Fibroblast of skin of right biceps (primary cell): Measurements from ENCODE around the gene CCDC196.
"Not testable (repeated sequence)": the region's sequence is repeated elsewhere in the genome, so short reads cannot be mapped to it uniquely, and the experiment has no call there.

Experiments used
- DNase-seq: peaks from one replicate; pipeline ENCODE4 v3.0.0-alpha.2; 2013

CCDC196 gene

GRCh38 chr14:66495218-66496098 lies 9.3 kb downstream of the CCDC196 start:
- DNase-seq = peak; percentile 55

GRCh38 chr14:66496188-66496807 lies 10.1 kb downstream of the CCDC196 start:
- DNase-seq = no peak

GRCh38 chr14:66496911-66497310 lies 10.7 kb downstream of the CCDC196 start:
- DNase-seq = no peak

GRCh38 chr14:66498311-66498710 lies 12.1 kb downstream of the CCDC196 start:
- DNase-seq = no peak

GRCh38 chr14:66501592-66501991 lies 15.4 kb downstream of the CCDC196 start:
- DNase-seq = no peak

GRCh38 chr14:66502836-66503235 lies 16.7 kb downstream of the CCDC196 start:
- not testable (repeated sequence) for DNase-seq

GRCh38 chr14:66503532-66503931 lies 17.4 kb downstream of the CCDC196 start:
- no peak for DNase-seq

GRCh38 chr14:66507181-66507721 lies 21.1 kb downstream of the CCDC196 start:
- no peak for DNase-seq

- peak; percentile 99 for DNase-seq
Measured at GRCh38 chr14:66507722-66508546, 21.8 kb downstream of the CCDC196 start, which contains the start of gene GPHN. TSS of gene GPHN (plus strand) at chr14:66508147.

GRCh38 chr14:66508547-66508845 lies 22.3 kb downstream of the CCDC196 start:
- DNase-seq = no peak

- peak; percentile 15 for DNase-seq
Measured at GRCh38 chr14:66508846-66509621, 22.9 kb downstream of the CCDC196 start.

- DNase-seq = no peak
Measured at GRCh38 chr14:66509874-66510273, 23.7 kb downstream of the CCDC196 start.

- DNase-seq = no peak
Measured at GRCh38 chr14:66511849-66512248, 25.7 kb downstream of the CCDC196 start.

- no peak for DNase-seq
Measured at GRCh38 chr14:66514213-66514612, 28.0 kb downstream of the CCDC196 start.

GRCh38 chr14:66530526-66530925 lies 44.4 kb downstream of the CCDC196 start:
- no peak for DNase-seq

- no peak for DNase-seq
Measured at GRCh38 chr14:66539034-66539433, 52.9 kb downstream of the CCDC196 start.

- DNase-seq = no peak
Measured at GRCh38 chr14:66540038-66540437, 53.9 kb downstream of the CCDC196 start.

GRCh38 chr14:66541627-66542026 lies 55.5 kb downstream of the CCDC196 start:
- DNase-seq = no peak

GRCh38 chr14:66543996-66544395 lies 57.8 kb downstream of the CCDC196 start:
- no peak for DNase-seq

GRCh38 chr14:66545191-66545590 lies 59.0 kb downstream of the CCDC196 start:
- not testable (repeated sequence) for DNase-seq

GRCh38 chr14:66545751-66546150 lies 59.6 kb downstream of the CCDC196 start:
- DNase-seq = not testable (repeated sequence)
